ENCODE measurements around the gene CD86.

Gene CD86

GRCh38 chr3:122100083-122100482, 44.9 kb downstream of the CD86 start:
- Histone ChIP-seq H3K27ac (ENCODE audit: low read depth, low read length) (no peak overlapping the region), H3K27me3 (ENCODE audit: control insufficient read depth, low read length) (no peaks in the 10 kb centered on the region), H4K20me1 (ENCODE audit: control insufficient read depth, insufficient read depth, low read depth, low read length) (no peaks in the 10 kb centered on the region), H3K4me3 (ENCODE audit: low read length) (no peak overlapping the region), H3K36me3 (ENCODE audit: control insufficient read depth, low read length) (no peaks in the 10 kb centered on the region), H3K9me2 (replicated peaks; ENCODE audit: control insufficient read depth, low read length) (no peaks in the 10 kb centered on the region), H3K4me2 (ENCODE audit: low read length) (no peak overlapping the region), H3K79me2 (ENCODE audit: control insufficient read depth, low read length) (no peaks in the 10 kb centered on the region), H3K4me1 (ENCODE audit: control insufficient read depth, low read length) (peaks cover 34% of the 10 kb centered on the region), H3F3A (ENCODE audit: control insufficient read depth, insufficient read depth) (no peaks in the 10 kb centered on the region), H3K9me3 (ENCODE audit: control insufficient read depth, insufficient read depth, low read length) (no peaks in the 10 kb centered on the region)
- no peak for TF ChIP-seq CTCF (IDR thresholded peaks at IDR 0.05; ENCODE audit: low read depth, low read length, poor library complexity, severe bottlenecking)

- Histone ChIP-seq H3K9me3 (ENCODE audit: control insufficient read depth, insufficient read depth, low read length) (no peaks in the 10 kb centered on the region), H3K4me3 (ENCODE audit: low read length) (no peak overlapping the region), H3K36me3 (ENCODE audit: control insufficient read depth, low read length) (no peaks in the 10 kb centered on the region), H3F3A (ENCODE audit: control insufficient read depth, insufficient read depth) (no peaks in the 10 kb centered on the region), H4K20me1 (ENCODE audit: control insufficient read depth, insufficient read depth, low read depth, low read length) (no peaks in the 10 kb centered on the region), H3K9me2 (replicated peaks; ENCODE audit: control insufficient read depth, low read length) (no peaks in the 10 kb centered on the region), H3K79me2 (ENCODE audit: control insufficient read depth, low read length) (no peaks in the 10 kb centered on the region), H3K4me1 (ENCODE audit: control insufficient read depth, low read length) (peaks cover 42% of the 10 kb centered on the region), H3K4me2 (ENCODE audit: low read length) (peak overlapping the region; percentile 17), H3K27ac (ENCODE audit: low read depth, low read length) (no peak overlapping the region), H3K27me3 (ENCODE audit: control insufficient read depth, low read length) (no peaks in the 10 kb centered on the region)
- no peak for TF ChIP-seq CTCF (IDR thresholded peaks at IDR 0.05; ENCODE audit: low read depth, low read length, poor library complexity, severe bottlenecking)
- no peak for TF ChIP-seq EZH2phosphoT487 (IDR thresholded peaks at IDR 0.05; ENCODE audit: borderline replicate concordance, low read length)
Observed at GRCh38 chr3:122100591-122101463, 45.7 kb downstream of the CD86 start.

GRCh38 chr3:122101646-122102045, 46.5 kb downstream of the CD86 start:
- Histone ChIP-seq H3K9me3 (ENCODE audit: control insufficient read depth, insufficient read depth, low read length) (no peaks in the 10 kb centered on the region), H3K4me3 (ENCODE audit: low read length) (no peak overlapping the region), H3K9me2 (replicated peaks; ENCODE audit: control insufficient read depth, low read length) (no peaks in the 10 kb centered on the region), H3K4me2 (ENCODE audit: low read length) (no peak overlapping the region), H4K20me1 (ENCODE audit: control insufficient read depth, insufficient read depth, low read depth, low read length) (no peaks in the 10 kb centered on the region), H3K27ac (ENCODE audit: low read depth, low read length) (no peak overlapping the region), H3F3A (ENCODE audit: control insufficient read depth, insufficient read depth) (no peaks in the 10 kb centered on the region), H3K27me3 (ENCODE audit: control insufficient read depth, low read length) (no peaks in the 10 kb centered on the region), H3K79me2 (ENCODE audit: control insufficient read depth, low read length) (no peaks in the 10 kb centered on the region), H3K4me1 (ENCODE audit: control insufficient read depth, low read length) (peaks cover 43% of the 10 kb centered on the region), H3K36me3 (ENCODE audit: control insufficient read depth, low read length) (no peaks in the 10 kb centered on the region)
- no peak for TF ChIP-seq EZH2phosphoT487 (IDR thresholded peaks at IDR 0.05; ENCODE audit: borderline replicate concordance, low read length)
- TF ChIP-seq CTCF (IDR thresholded peaks at IDR 0.05; ENCODE audit: low read depth, low read length, poor library complexity, severe bottlenecking), result peak; percentile 83

Data from DOHH2 (cell line).